NCI-H2171 treated with DMSO at 0.1 percent for 48 hours (cell line): ENCODE data around the gene BANF2.

Experiments
- DNase-seq: peaks from one replicate; lab custom pipeline; 2025; lab: John Stamatoyannopoulos, UW

Gene BANF2

GRCh38 chr20:17664025-17664633, 35.6 kb upstream of the BANF2 start:
- DNase-seq: no peak

GRCh38 chr20:17665756-17666155, 34.0 kb upstream of the BANF2 start:
- no peak for DNase-seq

DNA sequence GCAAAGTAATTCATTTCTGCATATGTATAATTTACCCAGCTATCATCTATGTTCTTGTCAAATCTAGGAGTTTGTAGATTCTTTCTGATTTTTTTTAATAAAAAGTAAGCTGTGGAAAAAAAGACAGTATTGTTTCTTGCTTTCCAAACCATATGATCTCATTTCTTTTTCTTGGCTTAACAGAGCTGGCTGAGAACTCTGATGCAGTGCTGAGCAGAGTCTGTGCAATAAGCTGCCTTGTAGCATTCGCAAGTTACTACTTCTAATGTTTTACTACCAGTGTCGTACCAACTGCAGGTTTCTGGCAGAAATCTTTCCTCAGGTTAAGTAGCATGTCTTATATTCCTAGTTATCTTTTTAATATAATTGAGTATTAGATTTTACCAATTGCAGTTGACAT, 33.3 kb upstream of the BANF2 start:
- DNase-seq: no peak

DNA sequence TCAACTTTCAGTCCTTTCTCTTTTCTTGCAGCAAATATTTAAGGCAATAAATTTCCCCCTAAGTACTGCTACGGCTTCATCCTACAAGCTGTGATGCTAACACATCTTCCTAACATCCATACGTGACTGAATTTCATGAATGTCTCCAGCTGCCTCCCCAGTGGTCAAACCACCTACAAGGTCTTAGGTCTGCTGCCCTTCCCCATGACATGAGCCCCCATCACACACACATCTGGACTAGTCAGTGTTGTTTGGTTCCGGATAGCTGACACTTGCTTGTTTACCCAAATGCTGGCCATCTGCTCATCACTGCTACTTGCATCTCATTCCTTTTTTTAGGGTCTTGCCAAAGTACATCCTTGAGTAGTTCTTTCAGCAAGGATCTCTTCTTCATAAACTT, 32.3 kb upstream of the BANF2 start:
- no peak for DNase-seq

DNA sequence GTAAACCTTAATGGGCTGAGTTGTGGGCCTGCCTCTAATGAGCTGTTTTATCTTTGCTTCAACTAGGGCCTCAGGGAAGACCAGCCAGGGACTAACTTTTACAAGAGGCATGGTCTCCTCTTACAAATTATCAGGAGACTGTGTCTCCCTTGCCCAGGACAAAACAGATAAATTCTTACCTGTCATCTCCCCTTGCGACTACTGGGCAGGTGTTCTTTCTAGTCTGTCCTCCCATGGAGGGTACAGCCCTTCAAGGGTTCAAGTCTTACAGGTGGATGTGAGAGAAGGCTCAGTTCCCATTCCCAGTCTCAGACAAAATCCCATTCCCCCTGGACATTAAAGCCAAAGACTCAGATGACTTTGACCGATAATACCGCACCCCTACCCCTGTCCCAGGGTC, 31.3 kb upstream of the BANF2 start:
- no peak for DNase-seq

- DNase-seq: no peak
Measured at GRCh38 chr20:17669306-17669931, 30.3 kb upstream of the BANF2 start.

DNA sequence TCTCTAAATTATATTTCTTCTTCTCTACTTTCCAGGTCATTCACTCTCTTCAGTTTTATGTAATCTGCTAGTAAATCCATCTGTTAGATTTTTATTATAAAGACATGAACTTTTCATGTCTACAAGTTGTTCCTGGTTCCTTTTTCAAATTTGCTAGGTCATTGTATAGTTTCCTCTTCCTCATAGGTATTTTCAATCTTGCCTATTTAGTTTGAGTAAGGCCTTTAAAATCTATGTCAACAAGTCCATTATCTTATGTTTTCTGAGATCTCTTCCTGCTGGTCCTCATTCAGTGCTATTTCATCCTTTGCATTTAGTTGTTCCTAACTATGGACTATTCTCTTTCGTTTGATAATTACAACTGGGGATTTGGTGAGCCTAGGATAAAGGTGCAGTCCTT, 28.8 kb upstream of the BANF2 start:
- DNase-seq: no peak

- no peak for DNase-seq
Measured at GRCh38 chr20:17671565-17671964, 28.2 kb upstream of the BANF2 start.

DNA sequence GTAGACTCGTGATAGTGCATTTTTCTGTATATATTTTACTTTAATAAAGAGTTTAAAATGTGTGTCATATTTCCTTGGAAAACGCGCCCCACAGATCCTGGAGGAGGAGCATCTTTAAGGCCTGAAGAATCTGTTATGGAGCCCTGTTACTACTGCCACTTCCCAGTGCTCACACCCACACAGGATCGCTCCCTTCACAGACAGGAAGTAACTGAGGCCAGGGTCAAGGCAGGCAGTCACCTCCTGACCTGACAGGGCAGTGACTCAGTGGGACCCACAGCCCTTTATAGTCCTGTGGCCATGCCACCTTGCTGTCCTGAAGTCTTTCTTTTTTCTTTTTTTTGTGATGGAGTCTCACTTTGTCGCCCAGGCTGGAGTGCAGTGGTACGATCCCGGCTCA, 26.7 kb upstream of the BANF2 start:
- DNase-seq: no peak

DNA sequence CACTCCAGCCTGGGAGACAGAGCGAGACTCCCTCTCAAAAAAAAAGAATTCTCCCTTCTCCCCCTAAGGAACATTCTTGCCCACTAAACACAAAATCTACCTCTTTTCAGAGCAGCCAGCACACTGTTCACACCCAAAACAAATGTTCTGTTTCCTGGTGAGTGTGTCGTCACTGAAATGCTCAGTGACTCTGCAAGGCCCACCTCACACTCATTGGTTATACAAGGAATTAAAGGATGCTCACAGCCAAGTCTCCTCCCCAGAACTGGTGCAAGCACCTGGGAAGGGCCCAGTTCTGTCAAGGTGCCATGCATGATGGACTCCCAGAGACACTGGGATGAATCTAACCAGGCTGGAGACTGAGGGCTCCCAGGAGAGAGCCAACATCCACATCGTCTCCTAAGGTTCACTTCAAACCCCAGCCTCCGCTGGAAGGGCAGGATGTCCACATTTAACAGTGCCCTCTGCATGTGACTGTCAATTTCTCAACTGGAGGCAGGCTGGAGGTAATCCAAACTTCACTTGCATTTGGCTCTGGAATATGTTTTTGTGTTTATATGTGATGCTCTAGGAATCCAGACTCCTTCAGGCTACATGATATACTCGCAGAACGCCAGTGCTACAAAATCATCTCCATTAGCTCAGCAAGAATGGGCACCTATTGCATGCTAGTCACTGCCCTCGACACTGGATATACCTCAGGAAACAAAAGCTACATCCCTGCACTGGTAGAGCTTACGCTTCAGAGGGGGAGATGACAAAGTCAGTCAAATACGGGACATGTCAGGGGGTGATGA, 24.8 kb upstream of the BANF2 start:
- no peak for DNase-seq

DNA sequence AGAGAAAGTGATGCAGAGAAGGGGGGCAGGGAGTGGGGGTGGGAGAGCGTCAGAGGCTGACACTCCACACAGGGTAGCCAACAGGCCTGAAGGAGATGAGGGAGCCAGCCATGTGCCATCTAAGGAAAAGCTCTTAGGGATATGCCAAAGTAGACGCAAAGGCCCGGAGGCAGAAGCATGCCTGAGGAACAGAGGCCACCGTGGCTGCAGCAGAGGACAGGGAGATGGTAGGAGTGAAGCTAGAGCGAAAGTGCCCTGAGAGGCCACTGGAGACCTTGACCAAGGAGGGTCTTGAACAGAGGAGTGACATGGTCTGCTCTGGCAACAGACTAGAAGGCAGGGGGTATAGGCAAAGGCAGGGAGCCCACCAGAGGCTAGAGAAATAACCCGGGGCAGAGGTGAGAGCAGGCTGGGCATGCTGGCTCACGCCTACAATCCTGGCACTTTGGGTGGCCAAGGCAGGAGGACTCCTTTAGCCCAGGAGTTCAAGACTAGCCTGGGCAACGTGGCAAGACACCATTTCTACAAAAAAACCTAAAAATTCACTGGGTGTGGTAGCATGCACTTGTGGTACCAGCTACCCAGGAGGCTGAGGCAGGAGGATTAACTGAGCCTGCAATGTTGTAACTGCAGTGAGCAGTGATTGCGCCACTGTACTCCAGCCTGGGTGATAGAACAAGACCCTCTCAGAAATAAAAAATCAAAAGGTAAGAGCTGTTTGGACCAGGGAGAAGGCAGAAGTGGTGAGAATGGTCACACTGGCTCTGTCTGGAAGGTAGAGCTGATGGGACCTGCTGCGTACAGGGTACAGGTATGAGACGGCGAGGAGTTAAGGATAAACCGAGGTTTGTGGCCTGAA, 24.0 kb upstream of the BANF2 start:
- no peak for DNase-seq

DNA sequence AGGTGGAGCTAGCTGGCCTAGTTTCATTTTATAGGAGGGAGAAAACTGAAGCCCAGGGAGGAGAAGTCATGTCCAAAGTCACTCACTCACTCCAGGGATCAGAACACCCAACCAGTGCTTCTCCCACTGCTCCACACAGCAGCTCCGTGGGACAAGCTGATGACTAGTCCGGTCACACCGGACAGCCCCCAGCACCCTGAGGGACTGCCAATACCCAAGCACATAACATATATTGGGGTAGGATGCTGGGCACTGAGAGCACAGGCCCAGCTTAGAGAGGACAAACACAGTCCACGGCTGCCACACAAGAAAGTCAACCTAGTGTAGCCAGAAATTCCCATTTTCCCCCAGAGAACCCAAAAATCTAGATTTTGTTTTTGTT, 23.4 kb upstream of the BANF2 start:
- no peak for DNase-seq

GRCh38 chr20:17676942-17677341, 22.8 kb upstream of the BANF2 start:
- DNase-seq: no peak

GRCh38 chr20:17678295-17678694, 21.5 kb upstream of the BANF2 start:
- DNase-seq: no peak

DNA sequence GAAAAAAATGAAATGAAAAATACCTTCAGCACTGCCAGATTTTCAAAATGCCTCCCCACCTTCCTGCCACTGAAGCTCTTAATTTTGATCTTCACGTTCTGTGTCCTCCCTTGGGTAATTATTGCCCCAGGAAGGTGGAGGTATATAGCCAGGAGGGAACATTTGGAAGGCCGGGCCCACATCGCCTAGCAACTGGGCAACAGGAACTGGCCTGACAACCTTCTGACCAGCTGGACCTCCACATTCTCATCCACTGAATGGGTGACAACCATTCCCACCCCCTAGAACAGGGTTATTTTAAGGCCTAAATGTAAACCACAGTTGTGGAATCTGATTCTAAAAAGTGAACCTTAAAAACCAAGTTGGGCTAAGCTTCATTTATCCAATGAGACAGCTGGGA, 20.9 kb upstream of the BANF2 start:
- DNase-seq: no peak

DNA sequence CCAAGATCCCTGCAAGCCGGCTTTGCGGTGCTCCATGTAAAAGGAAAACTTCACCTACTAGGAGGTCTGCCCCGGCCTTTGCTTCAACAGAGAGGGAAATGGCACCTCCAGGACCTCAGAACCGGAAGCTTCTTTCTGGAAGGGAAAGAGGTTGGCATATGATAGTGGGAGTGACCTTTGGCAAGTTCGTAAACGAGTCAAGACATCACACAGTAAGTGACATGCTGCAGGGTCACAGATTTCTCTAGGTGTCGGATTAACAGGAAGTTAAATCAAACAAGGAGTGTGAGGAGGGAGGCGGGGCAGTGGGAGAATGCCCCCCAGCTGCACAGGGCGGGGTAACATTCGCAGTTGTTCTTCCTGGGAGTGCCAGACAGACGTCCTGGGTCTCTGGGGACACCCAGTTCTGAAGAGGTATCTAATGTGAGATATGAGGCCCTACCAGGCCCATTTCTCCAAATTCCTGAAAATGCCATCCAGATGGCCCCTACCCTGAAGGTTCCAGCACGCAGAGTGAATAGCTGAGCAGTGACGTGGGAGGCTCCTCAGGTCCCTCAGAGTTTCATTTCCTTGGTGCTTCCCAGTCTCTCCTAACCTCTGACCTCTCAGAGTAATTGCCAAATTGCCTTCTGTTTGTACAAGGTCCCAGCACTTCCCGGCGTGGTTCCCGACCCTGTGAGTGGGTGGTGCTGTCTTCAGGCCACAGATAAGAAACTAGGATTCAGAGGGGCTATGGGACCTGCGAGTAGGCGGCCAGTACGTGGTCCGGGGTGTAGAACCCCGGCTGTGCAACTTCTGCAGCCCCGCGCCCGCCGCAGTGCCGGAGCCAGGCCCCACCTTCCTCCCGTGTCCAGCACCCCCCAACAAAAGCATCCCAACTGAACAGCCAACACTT, 19.6 kb upstream of the BANF2 start:
- peak; percentile 40 for DNase-seq

- DNase-seq: peak; percentile 45
Measured at GRCh38 chr20:17680836-17681725, 18.7 kb upstream of the BANF2 start.

DNA sequence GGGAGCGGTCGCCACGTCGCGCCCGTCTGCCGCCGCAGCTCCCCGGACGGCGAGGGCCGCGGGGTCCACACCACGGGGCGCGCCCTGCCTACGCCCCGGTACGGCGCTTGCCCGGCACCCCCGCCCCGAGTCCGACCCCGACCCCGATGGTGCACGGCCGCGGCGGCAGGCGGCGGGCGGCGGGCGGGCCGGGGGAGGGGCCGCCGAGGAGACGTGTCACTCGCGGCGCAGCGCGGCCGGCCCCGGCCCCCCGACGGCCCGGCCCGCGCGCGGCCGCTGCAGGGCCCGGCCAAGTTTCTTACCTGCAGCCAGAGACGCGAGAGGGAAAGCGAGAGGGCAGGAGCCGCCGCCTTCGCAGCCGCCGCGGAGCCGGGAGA, 18.1 kb upstream of the BANF2 start:
- no peak for DNase-seq

- DNase-seq: peak; percentile 98
Measured at GRCh38 chr20:17682103-17682888, 17.5 kb upstream of the BANF2 start, which contains the start of gene RRBP1. RRBP1 (minus strand) TSS chr20:17682242; CDS start chr20:17660507, 21,735 bp downstream.

DNA sequence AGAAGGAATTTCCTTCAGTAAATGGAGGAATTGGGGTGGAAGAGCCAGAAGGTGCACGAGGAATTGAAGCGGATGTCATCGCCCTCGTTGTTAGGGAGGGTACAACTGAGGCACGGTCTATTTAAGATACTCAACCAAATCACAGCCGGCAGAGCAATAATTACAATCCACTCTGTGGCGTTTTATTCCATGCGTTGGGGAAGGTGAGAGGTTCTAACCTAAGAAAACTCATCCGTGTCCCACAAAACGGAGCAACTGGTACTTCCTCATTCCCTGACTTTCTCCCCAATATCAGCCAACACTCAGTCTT, 16.9 kb upstream of the BANF2 start:
- DNase-seq: no peak
